ENCODE measurements around the gene KLHL6.
"Not testable (repeated sequence)": the region's sequence is repeated elsewhere in the genome, so short reads cannot be mapped to it uniquely, and the experiment has no call there.

KLHL6 gene

DNA sequence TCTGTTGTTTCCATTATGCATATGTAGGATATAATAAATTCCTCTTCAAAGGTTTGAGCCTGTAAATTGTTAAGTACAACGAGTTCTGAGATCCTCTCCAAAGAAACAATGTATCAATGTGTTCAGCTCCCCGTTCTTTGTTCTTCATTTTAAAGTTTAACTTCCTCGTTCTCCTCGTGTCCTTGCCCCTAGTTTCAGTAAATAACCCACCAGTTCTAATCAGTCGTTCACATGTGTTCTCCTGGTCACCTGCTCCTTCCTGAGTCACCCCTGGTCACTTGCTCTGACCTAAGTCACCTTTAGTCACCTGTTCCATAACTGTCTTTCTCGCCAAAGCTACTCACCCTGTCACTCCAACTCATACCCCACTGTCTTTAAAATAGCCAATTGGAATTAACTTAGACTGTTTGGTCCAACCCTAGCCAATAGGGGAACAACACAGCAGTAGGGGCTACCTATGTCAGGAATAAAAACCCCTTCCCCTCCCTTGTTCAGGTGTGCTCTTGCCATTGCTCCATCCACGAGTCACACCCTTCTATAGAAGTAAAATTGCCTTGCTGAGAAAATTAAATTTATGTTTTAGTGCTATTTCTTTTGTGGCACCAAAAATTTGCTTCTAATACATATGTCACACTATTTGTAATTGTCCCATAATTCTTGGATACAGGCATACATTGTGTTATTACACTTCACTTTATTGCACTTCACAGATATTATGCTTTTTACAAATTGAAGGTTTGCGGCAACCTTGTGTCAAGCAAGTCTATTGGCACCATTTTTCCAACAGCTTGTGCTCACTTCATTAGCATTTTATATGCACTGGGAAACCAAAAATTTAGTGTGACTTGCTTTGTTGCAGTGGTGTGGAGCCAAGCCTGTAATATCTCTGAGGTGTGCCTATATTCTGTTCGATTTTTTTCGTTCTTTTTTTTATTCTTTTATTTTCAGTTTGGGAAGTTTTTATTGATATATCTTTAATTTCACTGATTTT, 111.8 kb downstream of the KLHL6 start:
- no peak for DNase-seq

DNA sequence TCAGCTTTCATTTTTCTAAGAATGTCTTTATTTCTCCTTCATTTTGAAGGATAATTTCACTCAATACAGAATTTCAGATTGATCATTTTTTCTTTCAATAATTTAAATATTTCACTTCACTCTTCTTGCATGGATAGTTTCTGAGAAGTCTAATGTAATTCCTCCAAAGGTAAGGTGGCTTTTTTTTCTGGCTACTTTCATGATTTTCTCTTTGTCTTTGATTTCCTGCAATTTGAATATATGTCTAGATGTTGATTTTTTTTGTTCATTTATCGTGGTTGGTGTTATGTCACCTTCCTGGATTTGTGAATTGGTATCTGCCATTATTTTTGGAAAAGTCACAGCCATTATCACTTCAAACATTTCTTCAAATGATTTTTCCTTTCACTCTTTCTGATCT, 112.5 kb downstream of the KLHL6 start:
- DNase-seq: no peak

DNA sequence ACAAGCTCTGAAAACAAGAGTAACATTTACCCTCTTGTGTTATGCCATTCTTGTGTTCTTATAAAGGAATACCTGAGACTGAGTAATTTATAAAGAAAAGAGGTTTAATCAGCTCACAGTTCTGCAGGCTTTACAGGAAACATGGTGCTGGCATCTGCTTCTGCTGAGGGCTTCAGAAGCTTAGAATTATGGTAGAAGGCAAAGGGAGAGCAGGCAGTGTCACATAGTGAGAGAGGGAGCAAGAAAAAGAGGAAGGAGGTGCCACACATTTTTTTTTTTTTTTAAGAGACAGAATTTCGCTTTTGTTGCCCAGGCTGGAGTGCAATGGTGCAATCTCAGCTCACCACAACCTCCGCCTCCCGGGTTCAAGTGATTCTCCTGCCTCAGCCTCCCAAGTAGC, 115.0 kb downstream of the KLHL6 start:
- not testable (repeated sequence) for DNase-seq

DNA sequence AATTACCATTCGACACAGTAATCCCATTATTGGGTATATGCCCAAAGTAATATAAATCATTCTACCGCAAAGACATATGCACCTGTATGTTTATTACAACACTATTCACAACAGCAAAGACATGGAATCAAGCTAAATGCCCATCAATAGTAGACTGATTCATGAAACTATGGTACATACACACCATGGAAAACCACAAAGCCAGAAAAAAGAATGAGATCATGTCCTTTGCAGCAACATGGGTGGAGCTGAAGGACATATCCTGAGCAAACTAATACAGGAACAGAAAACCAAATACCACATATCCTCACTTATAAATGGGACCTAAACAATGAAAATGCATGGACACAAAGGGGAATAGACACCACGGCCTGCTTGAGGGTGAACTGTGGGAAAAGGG, 116.0 kb downstream of the KLHL6 start:
- DNase-seq: no peak

DNA sequence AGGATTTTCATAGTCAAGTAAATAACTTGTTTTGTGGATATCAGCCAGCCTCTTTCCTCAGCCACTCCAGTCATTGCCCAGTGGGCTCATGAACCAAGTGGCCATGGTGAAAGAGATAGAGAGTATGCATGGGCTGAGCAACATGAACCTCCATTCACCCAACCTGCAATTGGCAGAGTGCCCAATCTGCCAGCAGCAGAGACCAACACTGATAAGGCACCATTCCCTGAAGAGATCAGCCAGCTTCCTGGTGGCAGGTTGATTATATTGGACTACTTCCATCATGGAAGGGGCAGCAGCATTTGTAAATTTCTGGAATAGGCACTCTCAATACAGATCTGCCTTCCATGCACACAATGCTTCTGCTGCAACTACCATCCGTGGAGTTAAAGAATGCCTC, 116.8 kb downstream of the KLHL6 start:
- DNase-seq: no peak

DNA sequence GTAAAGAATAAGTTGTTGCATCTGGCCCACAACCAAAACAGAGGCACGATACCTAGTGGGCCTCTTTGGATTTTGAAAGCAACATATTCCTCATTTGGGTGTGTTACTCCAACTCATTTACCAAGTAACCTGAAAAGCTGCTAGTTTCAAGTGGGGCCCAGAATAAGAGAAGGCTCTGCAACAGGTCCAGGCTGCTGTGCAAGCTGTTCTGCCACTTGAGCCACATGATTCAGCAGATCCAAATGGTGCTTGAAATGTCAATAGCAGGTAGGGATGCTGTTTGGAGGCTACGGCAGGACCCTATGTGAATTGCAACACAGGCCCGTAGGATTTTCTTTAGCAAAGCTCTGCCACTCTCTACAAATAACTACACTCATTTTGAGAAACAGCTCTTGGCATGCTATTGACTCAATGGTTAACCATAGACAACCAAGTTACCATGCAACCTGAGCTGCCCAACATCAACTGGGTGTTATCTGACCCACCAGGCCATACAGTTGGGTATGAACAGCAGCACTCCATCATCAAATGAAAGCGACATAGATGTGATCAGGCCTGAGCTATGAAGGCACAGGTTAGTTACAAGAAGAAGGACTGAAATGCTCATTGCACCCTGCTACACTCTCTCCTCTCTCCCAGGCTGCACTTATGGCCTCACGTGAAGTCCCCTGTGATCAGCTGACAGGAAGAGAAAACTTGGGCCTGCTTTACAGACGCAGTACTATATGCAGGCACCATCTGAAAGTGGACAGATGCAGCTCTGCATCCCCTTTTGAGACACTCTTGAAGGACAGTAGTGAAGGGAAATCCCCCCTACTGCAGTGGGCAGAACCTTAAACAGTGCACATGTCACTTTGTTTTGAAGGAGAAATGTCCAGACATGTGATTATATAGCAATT, 117.6 kb downstream of the KLHL6 start:
- no peak for DNase-seq

All from NCI-H2227 treated with DMSO at 0.1 percent for 48 hours (cell line).